Neural crest cell (in vitro differentiated cells): ENCODE results near the gene ZNF24. TPM values are rescaled to one million over a fixed set of nuclear protein-coding genes. Genes with fewer than 3 reads are reported as not detected.
A peak's percentile ranks its signal among the peaks of the same experiment; 100 is the strongest.

ENCODE experiments used
- DNase-seq: peaks from one replicate; pipeline ENCODE4 v3.0.0; 2021; ENCODE audit warnings: low read depth, mixed read lengths, low spot score
- H3K27ac Mint-ChIP-seq: one replicate; pipeline ENCODE4 v1.8.0; 2021; ENCODE audit warnings: mild to moderate bottlenecking, mixed read lengths; ENCODE audit not compliant: unreplicated experiment
- H3K27me3 Mint-ChIP-seq: 2 replicates; pipeline ENCODE4 v1.8.0; 2021; ENCODE audit warnings: low read depth, mild to moderate bottlenecking, mixed read lengths
- H3K36me3 Mint-ChIP-seq: 2 replicates; pipeline ENCODE4 v1.8.0; 2021; ENCODE audit warnings: low read depth, mild to moderate bottlenecking, mixed read lengths
- H3K4me1 Mint-ChIP-seq: 2 replicates; pipeline ENCODE4 v1.8.0; 2021; ENCODE audit warnings: mixed read lengths
- H3K4me3 Mint-ChIP-seq: one replicate; pipeline ENCODE4 v1.8.0; 2021; ENCODE audit warnings: mild to moderate bottlenecking, mixed read lengths
- H3K9me3 Mint-ChIP-seq: 2 replicates; pipeline ENCODE4 v1.8.0; 2021; ENCODE audit warnings: mixed read lengths
- CTCF ChIP-seq: fragments of 200-600 bp; sonication (generic); conservative IDR thresholded peaks from 2 replicates; pipeline ENCODE4 v1.5.0; 2021; ENCODE audit warnings: antibody characterized with exemption, mild to moderate bottlenecking
- total RNA-seq: library from RNA; stranded (reverse); gene quantifications from 2 replicates; pipeline ENCODE4 v1.2.1, GENCODE V29; 2021

The ZNF24 gene
- total RNA-seq, 1 donor from 2014 or later = 89.3 TPM

- TF ChIP-seq CTCF = no peak
- Mint-ChIP-seq H3K27ac (no peak overlapping the region), H3K9me3 (peaks cover 10% of the 10 kb centered on the region), H3K27me3 (no peaks in the 10 kb centered on the region), H3K4me1 (peaks cover 7% of the 10 kb centered on the region), H3K36me3 (peaks cover 8% of the 10 kb centered on the region), H3K4me3 (no peak overlapping the region)
- DNase-seq = no peak
Measured at GRCh38 chr18:35352778-35353177, 8.6 kb upstream of the ZNF24 start.

DNA sequence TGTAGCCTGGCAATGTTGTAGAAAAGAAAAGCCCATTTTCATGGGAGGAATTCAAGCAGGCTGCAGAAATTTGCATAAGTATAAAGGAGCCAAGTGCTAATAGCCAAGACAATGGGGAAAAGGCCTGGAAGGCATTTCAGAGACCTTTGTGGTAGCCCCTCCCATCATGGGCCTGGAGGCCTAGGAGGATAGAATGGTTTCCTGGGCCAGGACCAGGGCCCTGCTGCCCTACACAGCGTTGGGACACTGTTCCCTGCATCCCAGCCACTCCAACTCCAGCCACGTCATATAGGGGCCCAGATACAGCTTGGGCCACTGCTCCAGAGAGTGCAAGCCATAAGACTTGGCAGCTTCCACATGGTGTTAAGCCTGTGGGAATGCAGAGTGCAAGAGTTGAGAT is 8.1 kb upstream of the ZNF24 start:
- Mint-ChIP-seq H3K27ac (no peak overlapping the region), H3K36me3 (peaks cover 8% of the 10 kb centered on the region), H3K9me3 (peaks cover 10% of the 10 kb centered on the region), H3K27me3 (no peaks in the 10 kb centered on the region), H3K4me3 (no peak overlapping the region), H3K4me1 (peaks cover 7% of the 10 kb centered on the region)
- no peak for DNase-seq
- no peak for TF ChIP-seq CTCF

DNA sequence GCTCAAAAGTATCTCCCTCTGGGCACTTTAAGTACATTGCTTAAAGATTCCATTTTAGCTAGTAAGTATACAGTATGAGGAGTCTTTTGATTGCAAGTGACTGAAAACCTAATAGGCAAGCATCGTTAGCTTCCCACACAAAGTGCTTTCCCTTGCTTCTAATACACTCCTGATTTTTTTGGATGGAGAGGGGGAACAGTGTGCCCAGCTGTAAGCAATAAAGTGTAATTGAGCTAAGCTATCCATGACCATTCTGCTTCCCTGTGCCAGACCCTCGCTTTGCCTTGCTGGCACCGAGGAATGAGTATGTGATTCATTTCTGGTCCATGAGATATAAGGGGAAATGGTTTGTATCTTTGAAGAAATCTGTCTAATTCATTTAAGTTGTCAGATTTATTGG is 3.8 kb upstream of the ZNF24 start:
- H3K27me3 Mint-ChIP-seq = no peaks in the 10 kb centered on the region
- H3K4me3 Mint-ChIP-seq = no peak overlapping the region
- peaks cover 27% of the 10 kb centered on the region for H3K4me1 Mint-ChIP-seq
- peaks cover 10% of the 10 kb centered on the region for H3K9me3 Mint-ChIP-seq
- DNase-seq = no peak
- no peak for TF ChIP-seq CTCF
- H3K27ac Mint-ChIP-seq = no peak overlapping the region
- peaks cover 6% of the 10 kb centered on the region for H3K36me3 Mint-ChIP-seq

DNA sequence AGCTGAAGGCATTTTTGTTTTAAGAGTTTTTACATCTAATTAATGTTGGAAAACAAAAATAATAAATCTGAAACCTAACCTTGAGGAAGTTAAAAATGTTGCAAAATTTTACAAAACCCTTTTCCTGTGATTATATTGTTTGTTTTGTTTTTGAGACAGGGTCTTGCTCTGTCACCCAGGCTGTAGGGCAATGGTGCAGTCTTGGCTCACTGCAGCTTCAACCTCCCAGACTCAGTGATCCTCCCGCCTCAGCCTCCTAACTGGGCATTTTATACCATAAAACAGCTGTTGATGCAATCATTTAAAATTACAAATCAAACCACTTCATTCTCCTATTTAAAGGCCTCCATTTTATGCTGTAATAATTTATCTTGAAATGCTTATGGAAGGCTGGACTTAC is 1.7 kb upstream of the ZNF24 start:
- peak overlapping the region; percentile 99 for H3K27ac Mint-ChIP-seq
- H3K4me1 Mint-ChIP-seq = peaks cover 36% of the 10 kb centered on the region
- H3K36me3 Mint-ChIP-seq = no peaks in the 10 kb centered on the region
- no peaks in the 10 kb centered on the region for H3K27me3 Mint-ChIP-seq
- no peak for TF ChIP-seq CTCF
- no peak for DNase-seq
- no peaks in the 10 kb centered on the region for H3K9me3 Mint-ChIP-seq
- peak overlapping the region; percentile 100 for H3K4me3 Mint-ChIP-seq

DNA sequence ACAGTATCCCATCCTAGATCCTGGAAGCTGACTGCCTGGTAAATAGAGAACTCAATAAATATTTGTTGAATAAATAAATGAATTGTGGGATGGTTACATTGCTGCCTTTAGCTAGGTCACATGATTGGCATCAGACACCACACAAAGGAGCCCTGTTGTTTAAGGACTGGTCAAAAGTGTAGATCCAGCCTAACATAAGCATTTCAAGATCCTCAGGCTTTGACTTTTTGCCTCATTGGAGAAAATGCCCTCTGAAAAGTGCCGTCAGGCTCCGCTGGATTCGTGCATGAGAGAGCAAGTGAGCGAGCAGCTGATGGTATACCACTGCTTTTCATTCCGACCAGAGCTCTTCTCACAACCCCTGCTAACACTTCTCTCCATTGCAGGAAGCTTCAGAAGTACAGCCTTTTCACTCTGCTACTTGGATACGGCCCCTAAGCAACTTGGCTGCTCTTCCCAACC is 1.3 kb upstream of the ZNF24 start:
- Mint-ChIP-seq H3K9me3 (no peaks in the 10 kb centered on the region), H3K4me3 (peak overlapping the region; percentile 100), H3K36me3 (no peaks in the 10 kb centered on the region), H3K27ac (peak overlapping the region; percentile 99), H3K27me3 (no peaks in the 10 kb centered on the region), H3K4me1 (peaks cover 36% of the 10 kb centered on the region)
- TF ChIP-seq CTCF = no peak
- no peak for DNase-seq
